Chondrocyte (in vitro differentiated cells): Measurements from ENCODE around the gene POU2F2. TPM values are rescaled to one million over a fixed set of nuclear protein-coding genes. Genes with fewer than 3 reads are reported as not detected.

Experiments used
- DNase-seq: peaks from one replicate; pipeline ENCODE4 v3.0.0; 2021; ENCODE audit warnings: mixed read lengths, low spot score
- H3K27ac Mint-ChIP-seq: one replicate; pipeline ENCODE4 v1.8.0; 2021; ENCODE audit warnings: mild to moderate bottlenecking, moderate library complexity, mixed read lengths; ENCODE audit not compliant: unreplicated experiment
- H3K27me3 Mint-ChIP-seq: 2 replicates; pipeline ENCODE4 v1.8.0; 2021; ENCODE audit warnings: low read depth, mixed read lengths
- H3K36me3 Mint-ChIP-seq: 2 replicates; pipeline ENCODE4 v1.8.0; 2021; ENCODE audit warnings: low read depth, mixed read lengths
- H3K4me1 Mint-ChIP-seq: 2 replicates; pipeline ENCODE4 v1.8.0; 2021; ENCODE audit warnings: low read depth, mild to moderate bottlenecking, mixed read lengths
- H3K4me3 Mint-ChIP-seq: one replicate; pipeline ENCODE4 v1.8.0; 2021; ENCODE audit warnings: mild to moderate bottlenecking, moderate library complexity, mixed read lengths; ENCODE audit not compliant: unreplicated experiment
- H3K9me3 Mint-ChIP-seq: 2 replicates; pipeline ENCODE4 v1.8.0; 2021; ENCODE audit warnings: low read depth, mixed read lengths
- CTCF ChIP-seq: fragments of 200-600 bp; sonication (generic); IDR thresholded peaks from 2 replicates; pipeline ENCODE4 v1.5.0; 2021; ENCODE audit warnings: antibody characterized with exemption, mild to moderate bottlenecking, moderate library complexity
- long read RNA-seq: library from polyadenylated mRNA; stranded (forward); transcript quantifications from one replicate; pipeline ENCODE4 v2.0.0, GENCODE V29; 2021
- total RNA-seq: library from RNA; stranded (reverse); gene quantifications from 3 replicates; pipeline ENCODE4 v1.2.1, GENCODE V29; 2021

The POU2F2 gene
- total RNA-seq = 0.58 to 1.5 TPM (median 0.62 TPM) in 3 replicates
- long read RNA-seq = 0 reads

GRCh38 chr19:42132030-42132628 is at the start of gene POU2F2:
TSS of gene POU2F2 (minus strand) at chr19:42132446. CDS start at chr19:42132411, 35 bp downstream.
- Mint-ChIP-seq H3K36me3 (no peaks in the 10 kb centered on the region), H3K27ac (no peak within 1 kb of the TSS), H3K4me3 (peak within 1 kb of the TSS; percentile 35), H3K9me3 (no peaks in the 10 kb centered on the region), H3K4me1 (peaks cover 19% of the 10 kb centered on the region), H3K27me3 (peaks cover 18% of the 10 kb centered on the region)
- no peak for DNase-seq
- no peak for TF ChIP-seq CTCF

GRCh38 chr19:42178791-42179674 is 46.8 kb upstream of the POU2F2 start:
- H3K4me3 Mint-ChIP-seq = no peak overlapping the region
- no peak overlapping the region for H3K27ac Mint-ChIP-seq
- DNase-seq = no peak
- H3K4me1 Mint-ChIP-seq = peaks cover 8% of the 10 kb centered on the region
- H3K36me3 Mint-ChIP-seq = no peaks in the 10 kb centered on the region
- peaks cover 37% of the 10 kb centered on the region for H3K27me3 Mint-ChIP-seq
- no peaks in the 10 kb centered on the region for H3K9me3 Mint-ChIP-seq
- TF ChIP-seq CTCF = peak; percentile 62

- Mint-ChIP-seq H3K4me3 (no peak overlapping the region), H3K27me3 (peaks cover 38% of the 10 kb centered on the region), H3K9me3 (no peaks in the 10 kb centered on the region), H3K27ac (no peak overlapping the region), H3K4me1 (peaks cover 8% of the 10 kb centered on the region), H3K36me3 (no peaks in the 10 kb centered on the region)
- TF ChIP-seq CTCF = no peak
- DNase-seq = no peak
Observed at GRCh38 chr19:42177686-42178019, 45.4 kb upstream of the POU2F2 start.

- no peak overlapping the region for H3K27ac Mint-ChIP-seq
Observed at GRCh38 chr19:42176990-42177685, 44.9 kb upstream of the POU2F2 start.

More at GRCh38 chr19:42176990-42177685, 44.9 kb upstream of the POU2F2 start:
- Mint-ChIP-seq H3K27me3 (peaks cover 33% of the 10 kb centered on the region), H3K36me3 (no peaks in the 10 kb centered on the region), H3K9me3 (no peaks in the 10 kb centered on the region), H3K4me3 (no peak overlapping the region), H3K4me1 (peaks cover 8% of the 10 kb centered on the region)
- TF ChIP-seq CTCF = peak; percentile 77
- no peak for DNase-seq
